Esophagus squamous epithelium (tissue), 4 donors: ENCODE results near the gene CRTC3.

Experiments used
- CTCF ChIP-seq, 6 experiments: fragments of 450-650 bp in 4 of 6; fragments of 200-600 bp in 2 of 6; sonication (generic) in 2 of 6; IDR thresholded peaks; one replicate each; pipeline ENCODE4 v1.5.1; 2016 to 2019; ENCODE audit warnings: antibody characterized with exemption in 6 of 6, mild to moderate bottlenecking in 4 of 6, moderate library complexity in 4 of 6
- POLR2A ChIP-seq, 4 donors: fragments of 450-650 bp; IDR thresholded peaks; one replicate each; pipeline ENCODE4 v1.6.1; 2017; ENCODE audit warnings: antibody characterized with exemption in 4 of 4, mild to moderate bottlenecking in 4 of 4, moderate library complexity in 3 of 4

DNA sequence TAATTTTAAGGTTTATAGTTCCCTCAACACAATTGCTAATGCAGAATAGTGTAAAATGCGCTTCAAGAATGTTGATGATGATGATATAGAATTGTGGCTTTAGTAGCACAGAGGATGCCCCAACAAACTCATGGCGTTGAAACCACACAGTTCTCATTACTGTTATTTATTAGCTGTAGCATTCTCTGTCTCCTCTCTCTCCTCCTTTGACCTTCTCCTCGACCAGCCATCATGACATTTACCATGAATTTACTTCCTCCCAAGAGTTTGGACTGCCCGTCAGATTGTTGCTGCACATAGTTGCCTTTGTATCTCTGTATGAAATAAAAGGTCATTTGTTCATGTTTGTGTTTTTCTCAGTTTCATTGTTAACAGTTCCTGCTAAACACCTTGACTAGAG is 27.8 kb upstream of the CRTC3 start:
- TF ChIP-seq CTCF (IDR thresholded peaks at IDR 0.05) (no peak), POLR2A (IDR thresholded peaks at IDR 0.05) (no peak)
